ENCODE results near the gene TGFBR1. TPM values are rescaled to one million over a fixed set of nuclear protein-coding genes. Genes with fewer than 3 reads are reported as not detected.
"Not testable (repeated sequence)": the region's sequence is repeated elsewhere in the genome, so short reads cannot be mapped to it uniquely, and the experiment has no call there.

The TGFBR1 gene
- total RNA-seq, 2 donors from 2014 or later, result 31.0 to 33.5 TPM

GRCh38 chr9:99085949-99086948 is 18.7 kb upstream of the TGFBR1 start:
- Mint-ChIP-seq H3K4me3 (no peak overlapping the region), H3K27ac (no peak overlapping the region), H3K9me3 (no peaks in the 10 kb centered on the region), H3K4me1 (ENCODE audit: low read depth) (peaks cover 17% of the 10 kb centered on the region), H3K27me3 (ENCODE audit: low read depth) (no peaks in the 10 kb centered on the region), H3K36me3 (ENCODE audit: insufficient read depth in 2 of 2) (peaks cover 0 to 2% of the 10 kb centered on the region in 2 donors)
- ATAC-seq (replicated peaks in 1 of 2) (no peak), DNase-seq (no peak)

- Mint-ChIP-seq H3K27ac (no peak overlapping the region), H3K4me1 (ENCODE audit: low read depth) (peaks cover 23% of the 10 kb centered on the region), H3K27me3 (ENCODE audit: low read depth) (no peaks in the 10 kb centered on the region), H3K36me3 (ENCODE audit: insufficient read depth in 2 of 2) (peaks cover 0 to 2% of the 10 kb centered on the region in 2 donors), H3K9me3 (no peaks in the 10 kb centered on the region), H3K4me3 (no peak overlapping the region)
- DNase-seq, result no peak
- no peak for ATAC-seq (replicated peaks in 1 of 2)
Observed at GRCh38 chr9:99087462-99087861, 17.5 kb upstream of the TGFBR1 start.

GRCh38 chr9:99090336-99091130 is 14.4 kb upstream of the TGFBR1 start:
- Mint-ChIP-seq H3K9me3 (no peaks in the 10 kb centered on the region), H3K27me3 (ENCODE audit: low read depth) (no peaks in the 10 kb centered on the region), H3K4me1 (ENCODE audit: low read depth) (peaks cover 38% of the 10 kb centered on the region), H3K36me3 (ENCODE audit: insufficient read depth in 2 of 2) (peaks cover 0 to 2% of the 10 kb centered on the region in 2 donors), H3K4me3 (no peak overlapping the region), H3K27ac (no peak overlapping the region)
- ATAC-seq (replicated peaks in 1 of 2) (no peak), DNase-seq (no peak)

DNA sequence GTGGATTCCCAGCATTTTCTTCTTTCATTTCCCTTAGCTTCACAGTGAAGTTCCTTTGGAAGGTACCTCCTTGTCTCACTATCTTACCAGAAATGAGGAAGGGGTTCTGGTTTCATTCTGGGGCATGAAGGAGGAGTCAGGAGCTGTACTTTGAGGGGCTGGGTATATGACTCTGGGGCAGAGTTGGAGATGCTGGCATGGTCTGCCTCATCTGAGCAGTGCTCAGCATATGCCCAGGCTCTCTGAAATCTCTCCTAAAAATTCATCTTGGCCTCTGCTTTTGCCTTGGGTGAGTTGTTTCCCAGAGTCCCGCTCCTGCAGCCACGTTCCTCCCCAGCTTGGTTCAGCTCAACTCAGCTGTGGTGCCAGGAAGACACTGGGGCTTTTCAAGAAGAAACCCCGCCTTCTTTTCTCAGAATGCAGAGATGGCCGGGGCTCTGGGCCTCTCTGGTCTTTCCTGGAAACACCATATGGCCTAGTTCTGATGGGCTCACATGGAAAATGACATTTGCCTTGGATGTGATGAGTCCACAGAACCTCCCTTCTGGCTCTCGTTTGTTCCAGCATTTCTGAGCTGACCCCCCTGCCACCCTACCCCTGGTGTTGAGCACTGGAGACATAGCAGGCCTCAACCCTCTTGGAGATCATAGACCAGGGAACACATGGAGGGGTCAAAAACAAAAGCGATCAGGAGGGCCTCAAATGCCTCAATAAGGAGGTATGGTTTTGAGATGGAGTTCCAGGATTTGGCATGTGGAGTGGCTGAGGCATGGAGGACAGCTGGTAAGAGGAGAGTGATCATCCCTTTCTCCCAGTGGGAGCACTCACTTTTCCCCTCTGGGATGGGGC is 12.0 kb upstream of the TGFBR1 start:
- Mint-ChIP-seq H3K27me3 (ENCODE audit: low read depth) (peaks cover 7% of the 10 kb centered on the region), H3K27ac (peak overlapping the region; percentile 58), H3K36me3 (ENCODE audit: insufficient read depth in 2 of 2) (peaks cover 0 to 2% of the 10 kb centered on the region in 2 donors), H3K9me3 (no peaks in the 10 kb centered on the region), H3K4me3 (peak overlapping the region; percentile 42 to 60), H3K4me1 (ENCODE audit: low read depth) (peaks cover 36% of the 10 kb centered on the region)
- DNase-seq (peak; percentile 50 to 63), ATAC-seq (replicated peaks in 1 of 2) (peak; percentile 83 to 84)

DNA sequence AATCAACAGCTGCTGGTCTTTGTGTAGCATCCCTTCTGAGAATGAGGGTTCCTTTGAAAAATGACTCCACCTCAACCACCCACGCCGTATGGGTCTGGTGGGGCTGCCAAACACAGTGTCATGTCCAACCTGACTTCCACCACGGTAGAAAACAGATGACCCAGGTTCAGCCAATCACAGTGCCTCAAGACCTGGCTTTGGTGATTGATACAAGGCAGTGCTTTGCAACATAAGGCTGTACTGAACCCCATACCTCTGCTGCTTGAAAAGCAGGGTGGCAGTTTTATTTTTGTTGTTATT is 11.5 kb upstream of the TGFBR1 start:
- H3K36me3 Mint-ChIP-seq (ENCODE audit: insufficient read depth in 2 of 2), result peaks cover 0 to 2% of the 10 kb centered on the region in 2 donors
- peaks cover 36% of the 10 kb centered on the region for H3K4me1 Mint-ChIP-seq (ENCODE audit: low read depth)
- ATAC-seq (replicated peaks in 1 of 2) (peak; percentile 63 to 85), DNase-seq (peak; percentile 41 to 60)
- H3K4me3 Mint-ChIP-seq, result peak overlapping the region; percentile 42 to 60
- peaks cover 7% of the 10 kb centered on the region for H3K27me3 Mint-ChIP-seq (ENCODE audit: low read depth)
- no peaks in the 10 kb centered on the region for H3K9me3 Mint-ChIP-seq
- H3K27ac Mint-ChIP-seq, result peak overlapping the region; percentile 58

- H3K4me1 Mint-ChIP-seq (ENCODE audit: low read depth), result peaks cover 36% of the 10 kb centered on the region
- peak overlapping the region; percentile 24 for H3K27ac Mint-ChIP-seq
- peaks cover 7% of the 10 kb centered on the region for H3K27me3 Mint-ChIP-seq (ENCODE audit: low read depth)
- peaks cover 3 to 4% of the 10 kb centered on the region in 2 donors for H3K9me3 Mint-ChIP-seq
- H3K36me3 Mint-ChIP-seq (ENCODE audit: insufficient read depth in 2 of 2), result peaks cover 4% of the 10 kb centered on the region in 2 donors
- ATAC-seq (replicated peaks in 1 of 2), result no peak
- no peak overlapping the region for H3K4me3 Mint-ChIP-seq
- DNase-seq, result no peak
Observed at GRCh38 chr9:99095565-99095964, 9.3 kb upstream of the TGFBR1 start.

DNA sequence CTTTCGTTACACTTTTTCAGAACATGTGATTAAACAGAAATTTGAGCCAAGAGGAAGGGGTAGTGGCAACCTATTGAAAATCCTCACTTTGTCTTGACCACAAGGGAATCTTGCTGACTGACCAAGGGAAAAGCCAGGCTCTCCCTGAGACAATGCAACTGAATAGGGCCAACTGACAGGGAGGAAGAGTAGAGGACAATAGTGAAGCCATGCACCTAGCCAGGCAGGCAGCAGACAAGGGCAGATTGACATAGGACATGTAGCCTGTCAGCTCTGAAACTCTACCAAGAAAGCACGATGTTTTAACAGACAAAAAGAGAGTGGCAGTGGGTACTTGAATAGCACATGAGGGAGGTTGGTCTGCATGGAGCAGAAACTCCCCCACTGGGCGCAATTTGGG is 8.5 kb upstream of the TGFBR1 start:
- peaks cover 4% of the 10 kb centered on the region in 2 donors for H3K36me3 Mint-ChIP-seq (ENCODE audit: insufficient read depth in 2 of 2)
- peaks cover 36% of the 10 kb centered on the region for H3K4me1 Mint-ChIP-seq (ENCODE audit: low read depth)
- peaks cover 7% of the 10 kb centered on the region for H3K27me3 Mint-ChIP-seq (ENCODE audit: low read depth)
- ATAC-seq (replicated peaks in 1 of 2) (no peak), DNase-seq (no peak)
- no peak overlapping the region for H3K27ac Mint-ChIP-seq
- no peak overlapping the region for H3K4me3 Mint-ChIP-seq
- peaks cover 3 to 4% of the 10 kb centered on the region in 2 donors for H3K9me3 Mint-ChIP-seq

DNA sequence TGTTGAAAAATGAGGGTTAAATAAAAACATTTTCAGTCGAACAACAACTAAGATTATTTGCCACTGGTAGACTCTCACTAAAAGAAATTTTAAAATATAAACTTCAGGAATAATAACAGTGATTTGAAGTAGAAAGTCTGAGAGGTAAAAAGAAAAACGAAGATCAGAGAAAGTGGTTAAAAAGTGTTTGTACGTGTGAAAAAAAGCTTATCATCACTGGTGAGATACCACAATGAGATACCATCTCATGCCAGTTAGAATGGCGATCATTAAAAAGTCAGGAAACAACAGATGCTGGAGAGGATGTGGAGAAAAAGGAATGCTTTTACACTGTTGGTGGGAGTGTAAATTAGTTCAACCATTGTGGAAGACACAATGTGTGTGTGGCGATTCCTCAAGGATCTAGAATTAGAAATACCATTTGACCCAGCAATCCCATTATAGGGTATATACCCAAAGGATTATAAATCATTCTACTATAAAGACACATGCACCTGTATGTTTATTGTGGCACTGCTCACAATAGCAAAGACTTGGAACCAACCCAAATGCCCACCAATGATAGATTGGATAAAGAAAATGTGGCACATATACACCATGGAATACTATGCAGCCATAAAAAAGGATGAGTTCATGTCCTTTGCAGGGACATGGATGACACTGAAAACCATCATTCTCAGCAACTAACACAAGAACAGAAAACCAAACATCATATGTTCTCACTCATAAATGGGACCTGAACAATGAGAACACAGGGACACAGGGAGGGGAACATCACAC is 4.9 kb upstream of the TGFBR1 start:
- H3K27ac Mint-ChIP-seq, result not testable (repeated sequence)

DNA sequence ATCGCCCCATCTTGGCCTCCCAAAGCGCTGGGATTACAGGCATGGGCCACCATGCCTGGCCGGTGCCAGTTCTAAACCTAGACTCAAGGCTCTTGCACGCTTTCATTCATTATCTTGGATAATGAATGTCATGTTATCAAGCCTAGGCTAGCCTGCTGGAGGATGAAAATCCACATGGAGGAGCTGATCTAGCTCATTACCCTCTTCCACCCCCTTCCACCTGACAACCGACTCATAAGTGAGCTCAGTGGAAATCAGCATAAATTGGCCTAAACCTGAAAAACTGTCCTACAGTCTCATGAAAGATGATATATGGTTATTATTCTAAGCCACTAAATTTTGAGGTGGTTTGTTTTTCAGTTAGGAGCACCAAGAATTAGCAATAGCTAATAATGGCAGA is 3.6 kb upstream of the TGFBR1 start:
- Mint-ChIP-seq H3K4me3 (no peak overlapping the region), H3K27me3 (ENCODE audit: low read depth) (peaks cover 7% of the 10 kb centered on the region), H3K9me3 (peaks cover 3 to 4% of the 10 kb centered on the region in 2 donors), H3K4me1 (ENCODE audit: low read depth) (peaks cover 29% of the 10 kb centered on the region), H3K27ac (no peak overlapping the region), H3K36me3 (ENCODE audit: insufficient read depth in 2 of 2) (peaks cover 4 to 9% of the 10 kb centered on the region in 2 donors)
- ATAC-seq (replicated peaks in 1 of 2), result no peak
- no peak for DNase-seq

More for the DNA sequence above, 4.9 kb upstream of the TGFBR1 start:
- not testable (repeated sequence) for DNase-seq; ATAC-seq (replicated peaks in 1 of 2); H3K9me3 Mint-ChIP-seq; H3K27me3 Mint-ChIP-seq (ENCODE audit: low read depth); H3K4me3 Mint-ChIP-seq; H3K36me3 Mint-ChIP-seq (ENCODE audit: insufficient read depth in 2 of 2)
- peaks cover 30% of the 10 kb centered on the region for H3K4me1 Mint-ChIP-seq (ENCODE audit: low read depth)

GRCh38 chr9:99101812-99102211 is 3.1 kb upstream of the TGFBR1 start:
- Mint-ChIP-seq H3K4me1 (ENCODE audit: low read depth) (peaks cover 30% of the 10 kb centered on the region), H3K27me3 (ENCODE audit: low read depth) (peaks cover 2% of the 10 kb centered on the region), H3K9me3 (peaks cover 3 to 4% of the 10 kb centered on the region in 2 donors), H3K36me3 (ENCODE audit: insufficient read depth in 2 of 2) (peaks cover 4 to 9% of the 10 kb centered on the region in 2 donors), H3K27ac (no peak overlapping the region), H3K4me3 (no peak overlapping the region)
- no peak for DNase-seq
- no peak for ATAC-seq (replicated peaks in 1 of 2)

DNA sequence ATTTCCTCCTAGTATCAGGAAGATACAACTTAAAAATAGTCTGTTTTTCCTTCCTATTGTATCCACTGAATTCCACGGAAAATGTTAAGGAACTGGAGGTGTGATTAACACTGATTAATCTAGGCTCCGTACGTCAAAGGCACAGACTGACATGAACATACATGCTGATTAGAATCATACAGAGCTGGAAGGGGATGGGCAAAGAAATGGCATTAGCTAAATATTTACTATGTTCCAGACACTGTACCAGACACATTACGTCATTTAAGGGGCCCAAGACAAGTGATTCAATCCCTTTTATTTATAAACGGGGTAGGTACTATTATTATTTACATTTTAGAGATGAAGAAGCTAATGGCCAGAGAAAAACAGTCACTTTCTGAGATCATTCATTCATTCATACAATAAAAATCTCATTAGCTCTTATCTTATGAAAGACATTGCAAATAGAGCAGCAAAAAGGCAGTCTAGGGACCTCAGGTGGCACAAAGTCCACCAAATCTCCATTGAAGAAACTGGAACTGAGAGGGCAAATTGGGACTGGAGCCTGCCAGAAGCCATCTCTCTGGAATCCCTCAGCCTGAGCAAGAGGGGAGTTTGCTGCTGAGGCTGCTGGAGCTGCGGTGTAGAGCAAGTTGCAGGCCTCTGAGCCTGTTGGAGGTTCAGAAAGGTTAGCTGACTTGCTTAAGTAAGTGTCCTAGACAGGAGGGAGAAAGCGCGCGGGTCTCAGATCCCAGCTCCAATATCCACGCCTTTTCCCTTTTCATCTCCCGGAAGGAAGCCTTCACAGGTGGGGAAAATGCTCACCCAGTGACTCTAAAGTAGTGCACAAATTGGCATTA is 1.6 kb upstream of the TGFBR1 start:
- DNase-seq (no peak), ATAC-seq (replicated peaks in 1 of 2) (no peak)
- Mint-ChIP-seq H3K27me3 (ENCODE audit: low read depth) (no peaks in the 10 kb centered on the region), H3K36me3 (ENCODE audit: insufficient read depth in 2 of 2) (peaks cover 4 to 9% of the 10 kb centered on the region in 2 donors), H3K4me1 (ENCODE audit: low read depth) (peaks cover 43% of the 10 kb centered on the region), H3K27ac (peak overlapping the region; percentile 34), H3K9me3 (peaks cover 3 to 4% of the 10 kb centered on the region in 2 donors), H3K4me3 (peak overlapping the region; percentile 92 to 97)
